HuH-7.5 (cell line): ENCODE results near the gene PNMA6F.

Experiments
- DNase-seq: peaks from one replicate; pipeline ENCODE4 v3.0.0; 2011; ENCODE audit warnings: low spot score

The PNMA6F gene

GRCh38 chrX:153321381-153322124 is at the start of gene PNMA6F:
PNMA6F (minus strand) TSS chrX:153321767; CDS start chrX:153320674, 1,093 bp downstream.
- DNase-seq = no peak

GRCh38 chrX:153371256-153371655 is 49.7 kb upstream of the PNMA6F start:
- no peak for DNase-seq

GRCh38 chrX:153370293-153371055 is 48.9 kb upstream of the PNMA6F start:
- no peak for DNase-seq

GRCh38 chrX:153366878-153367538 is 45.4 kb upstream of the PNMA6F start:
- no peak for DNase-seq

GRCh38 chrX:153366119-153366518 is 44.6 kb upstream of the PNMA6F start:
- no peak for DNase-seq

GRCh38 chrX:153365670-153366069 is 44.1 kb upstream of the PNMA6F start:
- DNase-seq = no peak

- DNase-seq = no peak
Measured at GRCh38 chrX:153361781-153362397, 40.3 kb upstream of the PNMA6F start.

- no peak for DNase-seq
Measured at GRCh38 chrX:153357877-153358276, 36.3 kb upstream of the PNMA6F start.

GRCh38 chrX:153353416-153353815 is 31.8 kb upstream of the PNMA6F start:
- no peak for DNase-seq

- DNase-seq = no peak
Measured at GRCh38 chrX:153352858-153353257, 31.3 kb upstream of the PNMA6F start.

- DNase-seq = no peak
Measured at GRCh38 chrX:153351981-153352380, 30.4 kb upstream of the PNMA6F start.

GRCh38 chrX:153349952-153350351 is 28.4 kb upstream of the PNMA6F start:
- DNase-seq = no peak

GRCh38 chrX:153348421-153348820 is 26.9 kb upstream of the PNMA6F start:
- no peak for DNase-seq

- no peak for DNase-seq
Measured at GRCh38 chrX:153347530-153347929, 26.0 kb upstream of the PNMA6F start.

GRCh38 chrX:153343674-153344073 is 22.1 kb upstream of the PNMA6F start:
- no peak for DNase-seq

- DNase-seq = no peak
Measured at GRCh38 chrX:153342762-153343558, 21.4 kb upstream of the PNMA6F start.

- DNase-seq = no peak
Measured at GRCh38 chrX:153340111-153340510, 18.5 kb upstream of the PNMA6F start.

GRCh38 chrX:153339662-153340061 is 18.1 kb upstream of the PNMA6F start:
- no peak for DNase-seq

GRCh38 chrX:153338836-153339235 is 17.3 kb upstream of the PNMA6F start:
- no peak for DNase-seq

- DNase-seq = no peak
Measured at GRCh38 chrX:153336988-153337387, 15.4 kb upstream of the PNMA6F start.

- DNase-seq = no peak
Measured at GRCh38 chrX:153336121-153336894, 14.7 kb upstream of the PNMA6F start.
